ENCODE measurements around the gene LSM14B. TPM values are rescaled to one million over a fixed set of nuclear protein-coding genes. Genes with fewer than 3 reads are reported as not detected.

Gene LSM14B
- total RNA-seq, 1 experiment from 2014 or later = 51.3 TPM

DNA sequence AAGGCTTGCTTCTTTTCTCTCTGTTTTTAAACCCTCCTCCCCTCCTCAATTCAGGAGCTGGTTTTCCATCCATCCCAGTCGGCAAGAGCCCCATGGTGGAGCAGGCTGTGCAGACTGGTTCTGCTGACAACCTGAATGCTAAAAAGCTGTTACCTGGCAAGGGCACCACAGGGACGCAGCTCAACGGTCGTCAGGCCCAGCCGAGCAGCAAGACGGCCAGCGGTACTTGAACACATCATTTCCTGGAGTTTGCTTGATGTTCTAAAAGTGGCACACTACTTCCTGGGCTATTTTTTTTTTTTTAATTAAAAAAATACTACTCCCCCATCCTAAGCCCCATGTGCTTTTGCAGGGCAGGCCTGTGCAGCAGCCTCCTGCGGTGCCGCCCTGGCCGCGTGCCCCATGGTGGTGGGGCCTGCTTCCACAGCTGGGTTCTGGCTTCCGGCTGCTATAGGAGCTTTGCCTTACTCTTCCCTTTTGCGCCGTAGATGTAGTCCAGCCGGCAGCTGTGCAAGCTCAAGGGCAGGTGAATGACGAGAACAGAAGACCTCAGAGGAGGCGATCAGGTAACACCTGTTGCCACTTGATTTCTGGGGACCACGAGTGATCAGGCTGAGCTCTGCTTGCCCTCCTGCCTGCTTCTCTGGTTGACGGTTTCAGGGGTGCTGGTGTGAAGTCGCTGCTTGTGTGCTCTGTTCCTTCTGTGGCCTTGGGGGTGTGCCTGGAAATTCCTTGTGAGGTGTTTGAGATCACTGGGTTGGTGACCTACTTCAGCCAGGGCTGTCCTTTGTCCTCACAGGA, 7.7 kb downstream of the LSM14B start:
- H3K27me3 ChIP-seq (ENCODE audit: insufficient read depth, low read length) = no peaks in the 10 kb centered on the region
- ATAC-seq (no peak), DNase-seq (ENCODE audit: low read depth, low spot score) (no peak)
- H2AFZ ChIP-seq (ENCODE audit: low read depth, low read length, poor library complexity, severe bottlenecking) = no peak overlapping the region
- POLR2A ChIA-PET = no interaction called here
- no peaks in the 10 kb centered on the region for H4K20me1 ChIP-seq (ENCODE audit: insufficient read depth)
- peaks cover 12% of the 10 kb centered on the region; the same call in 1 of the 2 replicates for H3K79me2 ChIP-seq (ENCODE audit: insufficient read depth, low read length)
- RAD21 ChIA-PET (ENCODE audit: low non-redundant PET in 1 of 2, low total read pairs in 2 of 2, uncharacterized antibody in 2 of 2, unreplicated experiment in 2 of 2) = no interaction called here
- no peaks in the 10 kb centered on the region for H3K9me2 ChIP-seq (ENCODE audit: insufficient read depth)
- no peak overlapping the region for H3K4me2 ChIP-seq (ENCODE audit: low read length)
- no peaks in the 10 kb centered on the region for H3K4me1 ChIP-seq (ENCODE audit: control insufficient read depth in 1 of 2, insufficient read depth in 2 of 2, low read length in 2 of 2)
- intact Hi-C loops (cut with micrococcal nuclease) = no loop called here
- H3K36me3 ChIP-seq (ENCODE audit: control insufficient read depth in 1 of 2, insufficient read depth in 2 of 2, low read length in 2 of 2) = peaks cover 54 to 58% of the 10 kb centered on the region in 2 experiments
- no peaks in the 10 kb centered on the region for H3K9me3 ChIP-seq (ENCODE audit: control insufficient read depth in 1 of 2, insufficient read depth in 1 of 2, low read depth in 1 of 2, low read length in 2 of 2)
- CTCF ChIA-PET = interaction anchor here (1.1 kb wide), 1 partner anchor 119 kb away, joined by 3 read pairs; no protein-coding TSS in a partner anchor
- TF ChIP-seq FOSL1 (IDR thresholded peaks at IDR 0.05; ENCODE audit: low read depth) (no peak), ZFX (IDR thresholded peaks at IDR 0.05) (no peak), RAD21 (IDR thresholded peaks at IDR 0.05; ENCODE audit: low read depth) (no peak), SIN3A (IDR thresholded peaks at IDR 0.05; ENCODE audit: low read depth) (no peak), CBX3 (IDR thresholded peaks at IDR 0.05; ENCODE audit: low read depth) (no peak), EZH2phosphoT487 (IDR thresholded peaks at IDR 0.05; ENCODE audit: borderline replicate concordance) (no peak), EGR1 (IDR thresholded peaks at IDR 0.05; ENCODE audit: low read depth) (no peak), POLR2A (IDR thresholded peaks at IDR 0.05; ENCODE audit: borderline replicate concordance, extremely low read depth, insufficient read depth, insufficient read length) (no peak), POLR2AphosphoS5 (IDR thresholded peaks at IDR 0.05; ENCODE audit: low read depth, low read length) (no peak)
- TF ChIP-seq, protein P1, sequence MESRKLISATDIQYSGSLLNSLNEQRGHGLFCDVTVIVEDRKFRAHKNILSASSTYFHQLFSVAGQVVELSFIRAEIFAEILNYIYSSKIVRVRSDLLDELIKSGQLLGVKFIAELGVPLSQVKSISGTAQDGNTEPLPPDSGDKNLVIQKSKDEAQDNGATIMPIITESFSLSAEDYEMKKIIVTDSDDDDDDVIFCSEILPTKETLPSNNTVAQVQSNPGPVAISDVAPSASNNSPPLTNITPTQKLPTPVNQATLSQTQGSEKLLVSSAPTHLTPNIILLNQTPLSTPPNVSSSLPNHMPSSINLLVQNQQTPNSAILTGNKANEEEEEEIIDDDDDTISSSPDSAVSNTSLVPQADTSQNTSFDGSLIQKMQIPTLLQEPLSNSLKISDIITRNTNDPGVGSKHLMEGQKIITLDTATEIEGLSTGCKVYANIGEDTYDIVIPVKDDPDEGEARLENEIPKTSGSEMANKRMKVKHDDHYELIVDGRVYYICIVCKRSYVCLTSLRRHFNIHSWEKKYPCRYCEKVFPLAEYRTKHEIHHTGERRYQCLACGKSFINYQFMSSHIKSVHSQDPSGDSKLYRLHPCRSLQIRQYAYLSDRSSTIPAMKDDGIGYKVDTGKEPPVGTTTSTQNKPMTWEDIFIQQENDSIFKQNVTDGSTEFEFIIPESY (IDR thresholded peaks at IDR 0.05; ENCODE audit: extremely low read depth, insufficient replicate concordance, low read length) = no peak
- TF ChIP-seq, protein P2, sequence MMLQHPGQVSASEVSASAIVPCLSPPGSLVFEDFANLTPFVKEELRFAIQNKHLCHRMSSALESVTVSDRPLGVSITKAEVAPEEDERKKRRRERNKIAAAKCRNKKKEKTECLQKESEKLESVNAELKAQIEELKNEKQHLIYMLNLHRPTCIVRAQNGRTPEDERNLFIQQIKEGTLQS (IDR thresholded peaks at IDR 0.05) = no peak
- TF ChIP-seq, protein P3, sequence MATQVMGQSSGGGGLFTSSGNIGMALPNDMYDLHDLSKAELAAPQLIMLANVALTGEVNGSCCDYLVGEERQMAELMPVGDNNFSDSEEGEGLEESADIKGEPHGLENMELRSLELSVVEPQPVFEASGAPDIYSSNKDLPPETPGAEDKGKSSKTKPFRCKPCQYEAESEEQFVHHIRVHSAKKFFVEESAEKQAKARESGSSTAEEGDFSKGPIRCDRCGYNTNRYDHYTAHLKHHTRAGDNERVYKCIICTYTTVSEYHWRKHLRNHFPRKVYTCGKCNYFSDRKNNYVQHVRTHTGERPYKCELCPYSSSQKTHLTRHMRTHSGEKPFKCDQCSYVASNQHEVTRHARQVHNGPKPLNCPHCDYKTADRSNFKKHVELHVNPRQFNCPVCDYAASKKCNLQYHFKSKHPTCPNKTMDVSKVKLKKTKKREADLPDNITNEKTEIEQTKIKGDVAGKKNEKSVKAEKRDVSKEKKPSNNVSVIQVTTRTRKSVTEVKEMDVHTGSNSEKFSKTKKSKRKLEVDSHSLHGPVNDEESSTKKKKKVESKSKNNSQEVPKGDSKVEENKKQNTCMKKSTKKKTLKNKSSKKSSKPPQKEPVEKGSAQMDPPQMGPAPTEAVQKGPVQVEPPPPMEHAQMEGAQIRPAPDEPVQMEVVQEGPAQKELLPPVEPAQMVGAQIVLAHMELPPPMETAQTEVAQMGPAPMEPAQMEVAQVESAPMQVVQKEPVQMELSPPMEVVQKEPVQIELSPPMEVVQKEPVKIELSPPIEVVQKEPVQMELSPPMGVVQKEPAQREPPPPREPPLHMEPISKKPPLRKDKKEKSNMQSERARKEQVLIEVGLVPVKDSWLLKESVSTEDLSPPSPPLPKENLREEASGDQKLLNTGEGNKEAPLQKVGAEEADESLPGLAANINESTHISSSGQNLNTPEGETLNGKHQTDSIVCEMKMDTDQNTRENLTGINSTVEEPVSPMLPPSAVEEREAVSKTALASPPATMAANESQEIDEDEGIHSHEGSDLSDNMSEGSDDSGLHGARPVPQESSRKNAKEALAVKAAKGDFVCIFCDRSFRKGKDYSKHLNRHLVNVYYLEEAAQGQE (IDR thresholded peaks at IDR 0.05; ENCODE audit: low read depth) = no peak
- no peak overlapping the region for H3K4me3 ChIP-seq (replicated peaks in 1 of 2; ENCODE audit: low read depth in 1 of 2, low read length in 2 of 2)
- H3K27ac ChIP-seq (ENCODE audit: low read depth, low read length) = no peak overlapping the region
- no peak overlapping the region for H3K9ac ChIP-seq (ENCODE audit: low read length)
- no TSS peak for BruUV-seq (replicated peaks)
